IMR-90 (cell line): Measurements from ENCODE around the gene TEAD1. TPM values are rescaled to one million over a fixed set of nuclear protein-coding genes. Genes with fewer than 3 reads are reported as not detected.
A peak's percentile ranks its signal among the peaks of the same experiment; 100 is the strongest.

Experiments used
- ATAC-seq: fragments of 200-7000 bp; cut with Tn5 transposase; 2 replicates; pipeline ENCODE4 v1.9.1; 2020; ENCODE audit warnings: low read depth, mild to moderate bottlenecking, moderate library complexity
- BruUV-seq: library from RNA; stranded (reverse); fragments of 400-500 nt; replicated peaks from 2 replicates; lab custom pipeline; 2021; lab: Mats Ljungman, UMichigan
- CTCF ChIA-PET: fragments of 300-600 bp; formaldehyde crosslinking; extraction: SDS; loops from one replicate; lab custom pipeline; 2021; ENCODE audit warnings: antibody characterized with exemption; lab: Yijun Ruan, JAX
- POLR2A ChIA-PET: fragments of 300-600 bp; sonication (Branson Sonifier 250); formaldehyde crosslinking; loops from one replicate; lab custom pipeline; 2022; ENCODE audit warnings: antibody characterized with exemption; ENCODE audit not compliant: unreplicated experiment; lab: Charles Lee
- DNase-seq: peaks from one replicate; pipeline ENCODE4 v3.0.0; 2013
- H2AFZ ChIP-seq: replicated peaks from 2 replicates; pipeline ENCODE3; 2013; ENCODE audit warnings: low read length, mild to moderate bottlenecking; ENCODE audit not compliant: poor library complexity
- H2AK5ac ChIP-seq: 2 replicates; pipeline ENCODE4 v1.6.1; 2013; ENCODE audit warnings: low read depth, low read length, inconsistent platforms
- H2AK9ac ChIP-seq: replicated peaks from 2 replicates; pipeline ENCODE3; 2013; ENCODE audit warnings: mild to moderate bottlenecking, low read depth, low read length, moderate library complexity; ENCODE audit not compliant: poor library complexity
- H2BK120ac ChIP-seq: 2 replicates; pipeline ENCODE4 v1.6.1; 2013; ENCODE audit warnings: low read depth, low read length, inconsistent platforms
- H2BK15ac ChIP-seq: 3 replicates; pipeline ENCODE4 v1.6.1; 2013; ENCODE audit warnings: low read depth, low read length, inconsistent platforms
- H2BK20ac ChIP-seq: 2 replicates; pipeline ENCODE4 v1.6.1; 2013; ENCODE audit warnings: low read depth, mild to moderate bottlenecking, inconsistent platforms, low read length, moderate library complexity
- H2BK5ac ChIP-seq: 2 replicates; pipeline ENCODE4 v1.6.1; 2013; ENCODE audit warnings: mild to moderate bottlenecking, low read depth, low read length, inconsistent platforms; ENCODE audit not compliant: poor library complexity, severe bottlenecking
- H3K14ac ChIP-seq: replicated peaks from 2 replicates; pipeline ENCODE4 v1.6.1; 2013; ENCODE audit warnings: low read depth, low read length, inconsistent platforms
- H3K18ac ChIP-seq: 2 replicates; pipeline ENCODE4 v1.6.1; 2013; ENCODE audit warnings: low read depth, low read length, control low read depth
- H3K23ac ChIP-seq: 2 replicates; pipeline ENCODE4 v1.6.1; 2013; ENCODE audit warnings: low read depth, low read length, inconsistent platforms
- H3K27ac ChIP-seq: 2 replicates; pipeline ENCODE4 v1.5.1; 2013; ENCODE audit warnings: mild to moderate bottlenecking, control low read depth, low read length; ENCODE audit not compliant: insufficient read depth
- H3K27me3 ChIP-seq: 2 replicates; pipeline ENCODE4 v1.6.1; 2013; ENCODE audit warnings: low read length; ENCODE audit not compliant: control insufficient read depth, insufficient read depth
- H3K36me3 ChIP-seq: 2 replicates; pipeline ENCODE4 v1.6.1; 2013; ENCODE audit warnings: low read length, mixed read lengths; ENCODE audit not compliant: control insufficient read depth, insufficient read depth
- H3K4ac ChIP-seq: 2 replicates; pipeline ENCODE4 v1.6.1; 2013; ENCODE audit warnings: low read depth, low read length, inconsistent platforms
- H3K4me1 ChIP-seq: 2 replicates; pipeline ENCODE4 v1.6.1; 2013; ENCODE audit warnings: low read length, mixed read lengths; ENCODE audit not compliant: control insufficient read depth, insufficient read depth
- H3K4me2 ChIP-seq: 2 replicates; pipeline ENCODE4 v1.6.1; 2013; ENCODE audit warnings: low read depth, mild to moderate bottlenecking, control low read depth, low read length, moderate library complexity
- H3K4me3 ChIP-seq: 2 replicates; pipeline ENCODE4 v1.5.1; 2013; ENCODE audit warnings: low read depth, mild to moderate bottlenecking, control low read depth, low read length, moderate library complexity; ENCODE audit not compliant: insufficient read depth
- H3K56ac ChIP-seq: 2 replicates; pipeline ENCODE4 v1.6.1; 2013; ENCODE audit warnings: low read length, inconsistent platforms; ENCODE audit not compliant: insufficient read depth; ENCODE audit errors: extremely low read depth
- H3K79me1 ChIP-seq, 2 experiments: 2 replicates each; pipeline ENCODE4 v1.6.1; 2013; ENCODE audit warnings: low read length in 2 of 2, inconsistent platforms in 1 of 2, low read depth in 1 of 2
- H3K9ac ChIP-seq: 2 replicates; pipeline ENCODE4 v1.6.1; 2013; ENCODE audit warnings: low read depth, low read length, control low read depth
- H3K9me1 ChIP-seq: 2 replicates; pipeline ENCODE4 v1.6.1; 2013; ENCODE audit warnings: low read length, inconsistent platforms; ENCODE audit not compliant: insufficient read depth
- H3K9me3 ChIP-seq: 2 replicates; pipeline ENCODE4 v1.6.1; 2013; ENCODE audit warnings: low read length; ENCODE audit not compliant: control insufficient read depth, insufficient read depth
- H4K20me1 ChIP-seq: 2 replicates; pipeline ENCODE4 v1.6.1; 2013; ENCODE audit warnings: low read length, inconsistent platforms; ENCODE audit not compliant: insufficient read depth
- H4K5ac ChIP-seq: 2 replicates; pipeline ENCODE4 v1.6.1; 2013; ENCODE audit warnings: mild to moderate bottlenecking, low read depth, low read length, control low read depth
- H4K8ac ChIP-seq, 2 experiments: 2 replicates each; pipeline ENCODE4 v1.6.1; 2013; ENCODE audit warnings: low read depth in 2 of 2, low read length in 2 of 2, control low read depth in 1 of 2, inconsistent platforms in 1 of 2
- H4K91ac ChIP-seq: 2 replicates; pipeline ENCODE4 v1.6.1; 2013; ENCODE audit warnings: low read depth, low read length, inconsistent platforms; ENCODE audit not compliant: insufficient read depth
- BHLHE40 ChIP-seq: fragments of 150-350 bp; IDR thresholded peaks from 2 replicates; pipeline ENCODE4 v1.6.1; 2016; ENCODE audit warnings: mild to moderate bottlenecking, low read depth, low read length
- CEBPB ChIP-seq: IDR thresholded peaks from 2 replicates; pipeline ENCODE4 v1.6.1; 2012; ENCODE audit warnings: low read depth, low read length, improper control_type of control experiment
- CHD1 ChIP-seq: IDR thresholded peaks from 2 replicates; pipeline ENCODE4 v1.6.1; 2012; ENCODE audit warnings: low read depth, low read length, improper control_type of control experiment
- FOS ChIP-seq: fragments of 150-350 bp; IDR thresholded peaks from 2 replicates; pipeline ENCODE4 v1.6.1; 2016; ENCODE audit warnings: low read depth, low read length
- MAFK ChIP-seq: IDR thresholded peaks from 2 replicates; pipeline ENCODE4 v1.6.1; 2012; ENCODE audit warnings: low read depth, low read length, improper control_type of control experiment
- MAZ ChIP-seq: IDR thresholded peaks from 2 replicates; pipeline ENCODE4 v1.6.1; 2012; ENCODE audit warnings: low read depth, mild to moderate bottlenecking, low read length, improper control_type of control experiment, moderate library complexity, borderline replicate concordance
- MXI1 ChIP-seq: IDR thresholded peaks from 2 replicates; pipeline ENCODE4 v1.6.1; 2012; ENCODE audit warnings: low read depth, mild to moderate bottlenecking, low read length, moderate library complexity, borderline replicate concordance
- NFE2L2 ChIP-seq: fragments of 150-350 bp; IDR thresholded peaks from 2 replicates; pipeline ENCODE4 v1.6.1; 2016; ENCODE audit warnings: low read depth, mild to moderate bottlenecking, low read length
- POLR2A ChIP-seq: IDR thresholded peaks from 2 replicates; pipeline ENCODE4 v1.6.1; 2012; ENCODE audit warnings: mild to moderate bottlenecking, low read depth, low read length
- RAD21 ChIP-seq: IDR thresholded peaks from 2 replicates; pipeline ENCODE4 v1.6.1; 2012; ENCODE audit warnings: low read length, improper control_type of control experiment
- RCOR1 ChIP-seq: IDR thresholded peaks from 2 replicates; pipeline ENCODE4 v1.6.1; 2012; ENCODE audit warnings: mild to moderate bottlenecking, low read length, improper control_type of control experiment; ENCODE audit not compliant: insufficient replicate concordance
- RFX5 ChIP-seq: IDR thresholded peaks from 2 replicates; pipeline ENCODE4 v1.8.0; 2012; ENCODE audit warnings: low read depth, mild to moderate bottlenecking, low read length, moderate library complexity
- SMC3 ChIP-seq: fragments of 150-350 bp; IDR thresholded peaks from 2 replicates; pipeline ENCODE4 v1.6.1; 2016; ENCODE audit warnings: low read depth, mild to moderate bottlenecking, antibody characterized with exemption, low read length, moderate library complexity
- WGBS, 2 experiments: methylation state at CpG; one replicate each; pipeline versions ENCODE4 v1.1.5 to v1.1.7; 2013; ENCODE audit warnings: missing lambda C conversion rate in 2 of 2; ENCODE audit not compliant: insufficient read length in 1 of 2; ENCODE audit errors: extremely low coverage in 2 of 2; 5-methylcytosine and 5-hydroxymethylcytosine counted together
- dilution Hi-C: fragments of 300-500 bp; cut with HindIII; formaldehyde crosslinking; loops from one replicate; pipeline ENCODE4 v1.14.3; 2018; ENCODE audit warnings: low sequenced_read_pairs; ENCODE audit not compliant: unreplicated experiment
- in situ Hi-C: fragments of 300-500 bp; cut with MboI; formaldehyde crosslinking; loops from 3 replicates; pipeline ENCODE4 v1.14.3; 2019; ENCODE audit warnings: low sequenced_read_pairs, inconsistent platforms, mixed read lengths
- intact Hi-C: fragments of 100-400 bp; cut with micrococcal nuclease; formaldehyde crosslinking; loops from 2 replicates; pipeline ENCODE4 v1.10.0; 2022
- polyA plus RNA-seq, 3 experiments: library from polyadenylated mRNA; depleted of rRNA; stranded (reverse); fragments of >200 nt; gene quantifications; 2 replicates each; pipeline ENCODE4 v1.2.3, GENCODE V29; 2012; ENCODE audit warnings: low replicate concordance in 1 of 3
- total RNA-seq: library from RNA; depleted of rRNA; stranded (reverse); fragments of >200 nt; gene quantifications from 2 replicates; pipeline ENCODE4 v1.2.3, GENCODE V29; 2012
- TF ChIP-seq, protein P1 (sequence below): conservative IDR thresholded peaks from 2 replicates; pipeline ENCODE4 v1.5.1; 2012; ENCODE audit warnings: mild to moderate bottlenecking, low read depth, low read length, improper control_type of control experiment
- TF ChIP-seq, protein P2 (sequence below): fragments of 150-350 bp; IDR thresholded peaks from 2 replicates; pipeline ENCODE4 v1.6.1; 2017; ENCODE audit warnings: mild to moderate bottlenecking, antibody characterized with exemption, low read length, low read depth
- TF ChIP-seq, protein P3 (sequence below): fragments of 150-350 bp; IDR thresholded peaks from 2 replicates; pipeline ENCODE4 v1.6.1; 2016; ENCODE audit warnings: low read depth, mild to moderate bottlenecking, low read length, moderate library complexity, borderline replicate concordance

The TEAD1 gene
- total and polyA plus RNA-seq, 2 of the 4 experiments (the other 2 are of a cell fraction): 51.8 to 69.2 TPM

DNA sequence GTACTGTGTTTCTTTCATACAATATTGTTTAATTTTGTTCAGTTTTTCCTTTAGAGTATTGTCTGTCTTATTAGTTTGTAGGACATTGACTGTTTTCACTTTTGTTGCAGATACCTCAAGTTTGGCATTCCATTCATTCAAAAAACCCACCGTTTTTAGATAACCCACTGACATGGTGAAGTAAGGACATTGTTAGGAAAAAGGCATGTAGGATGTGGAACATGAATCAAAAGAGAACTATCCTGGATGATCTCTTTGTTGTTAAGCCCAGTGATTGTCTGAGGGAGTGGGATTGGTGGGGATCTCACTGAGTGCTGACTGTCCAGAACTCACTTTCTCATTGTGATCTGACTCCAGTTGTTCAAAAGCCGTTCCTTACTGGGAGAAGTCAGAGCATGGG, 119.3 kb downstream of the TEAD1 start:
- peaks cover 76% of the 10 kb centered on the region for H4K20me1 ChIP-seq

More for the DNA sequence above, 119.3 kb downstream of the TEAD1 start:
- peaks cover 37% of the 10 kb centered on the region for H3K9me1 ChIP-seq
- no peak overlapping the region for H2AK9ac ChIP-seq
- no peak overlapping the region for H4K5ac ChIP-seq
- H2AFZ ChIP-seq: no peak overlapping the region
- in situ Hi-C loops: no loop called here
- peak overlapping the region; percentile 70 for H3K23ac ChIP-seq
- no peak overlapping the region for H3K27ac ChIP-seq
- H3K4me3 ChIP-seq: no peak overlapping the region
- no peak overlapping the region for H3K14ac ChIP-seq
- H3K9ac ChIP-seq: no peak overlapping the region
- POLR2A ChIA-PET: no interaction called here
- no peak overlapping the region for H3K56ac ChIP-seq
- peaks cover 14% of the 10 kb centered on the region for H3K4me1 ChIP-seq
- H3K36me3 ChIP-seq: peaks cover 22% of the 10 kb centered on the region
- intact Hi-C loops: no loop called here
- no peak overlapping the region; the same call in 1 of the 2 replicates for H3K4me2 ChIP-seq
- H2BK120ac ChIP-seq: no peak overlapping the region
- DNase-seq (no peak), ATAC-seq (no peak)
- no peak overlapping the region for H2BK20ac ChIP-seq
- CTCF ChIA-PET: interaction anchor here (0.7 kb wide), 1 partner anchor 503 kb away, joined by 3 read pairs; no protein-coding TSS in a partner anchor
- TF ChIP-seq BHLHE40 (no peak), FOS (no peak), SMC3 (no peak), MXI1 (no peak), POLR2A (no peak), CEBPB (no peak), MAZ (no peak), RAD21 (no peak), NFE2L2 (no peak), CHD1 (no peak), RFX5 (no peak), MAFK (no peak), RCOR1 (no peak)
- TF ChIP-seq, protein P1, sequence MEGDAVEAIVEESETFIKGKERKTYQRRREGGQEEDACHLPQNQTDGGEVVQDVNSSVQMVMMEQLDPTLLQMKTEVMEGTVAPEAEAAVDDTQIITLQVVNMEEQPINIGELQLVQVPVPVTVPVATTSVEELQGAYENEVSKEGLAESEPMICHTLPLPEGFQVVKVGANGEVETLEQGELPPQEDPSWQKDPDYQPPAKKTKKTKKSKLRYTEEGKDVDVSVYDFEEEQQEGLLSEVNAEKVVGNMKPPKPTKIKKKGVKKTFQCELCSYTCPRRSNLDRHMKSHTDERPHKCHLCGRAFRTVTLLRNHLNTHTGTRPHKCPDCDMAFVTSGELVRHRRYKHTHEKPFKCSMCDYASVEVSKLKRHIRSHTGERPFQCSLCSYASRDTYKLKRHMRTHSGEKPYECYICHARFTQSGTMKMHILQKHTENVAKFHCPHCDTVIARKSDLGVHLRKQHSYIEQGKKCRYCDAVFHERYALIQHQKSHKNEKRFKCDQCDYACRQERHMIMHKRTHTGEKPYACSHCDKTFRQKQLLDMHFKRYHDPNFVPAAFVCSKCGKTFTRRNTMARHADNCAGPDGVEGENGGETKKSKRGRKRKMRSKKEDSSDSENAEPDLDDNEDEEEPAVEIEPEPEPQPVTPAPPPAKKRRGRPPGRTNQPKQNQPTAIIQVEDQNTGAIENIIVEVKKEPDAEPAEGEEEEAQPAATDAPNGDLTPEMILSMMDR: no peak
- TF ChIP-seq, protein P2, sequence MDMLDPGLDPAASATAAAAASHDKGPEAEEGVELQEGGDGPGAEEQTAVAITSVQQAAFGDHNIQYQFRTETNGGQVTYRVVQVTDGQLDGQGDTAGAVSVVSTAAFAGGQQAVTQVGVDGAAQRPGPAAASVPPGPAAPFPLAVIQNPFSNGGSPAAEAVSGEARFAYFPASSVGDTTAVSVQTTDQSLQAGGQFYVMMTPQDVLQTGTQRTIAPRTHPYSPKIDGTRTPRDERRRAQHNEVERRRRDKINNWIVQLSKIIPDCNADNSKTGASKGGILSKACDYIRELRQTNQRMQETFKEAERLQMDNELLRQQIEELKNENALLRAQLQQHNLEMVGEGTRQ: no peak
- TF ChIP-seq, protein P3, sequence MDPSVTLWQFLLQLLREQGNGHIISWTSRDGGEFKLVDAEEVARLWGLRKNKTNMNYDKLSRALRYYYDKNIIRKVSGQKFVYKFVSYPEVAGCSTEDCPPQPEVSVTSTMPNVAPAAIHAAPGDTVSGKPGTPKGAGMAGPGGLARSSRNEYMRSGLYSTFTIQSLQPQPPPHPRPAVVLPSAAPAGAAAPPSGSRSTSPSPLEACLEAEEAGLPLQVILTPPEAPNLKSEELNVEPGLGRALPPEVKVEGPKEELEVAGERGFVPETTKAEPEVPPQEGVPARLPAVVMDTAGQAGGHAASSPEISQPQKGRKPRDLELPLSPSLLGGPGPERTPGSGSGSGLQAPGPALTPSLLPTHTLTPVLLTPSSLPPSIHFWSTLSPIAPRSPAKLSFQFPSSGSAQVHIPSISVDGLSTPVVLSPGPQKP: no peak
- no CpG with 5 or more reads among the region's 2 CpGs for WGBS, 2 experiments
- no peak overlapping the region for H4K91ac ChIP-seq
- no peak overlapping the region for H3K4ac ChIP-seq
- H3K9me3 ChIP-seq: no peaks in the 10 kb centered on the region
- H2BK15ac ChIP-seq: no peak overlapping the region
- no TSS peak for BruUV-seq
- peak overlapping the region; percentile 51 for H2BK5ac ChIP-seq
- H3K79me1 ChIP-seq: peaks cover 47 to 88% of the 10 kb centered on the region in 2 experiments
- dilution Hi-C loops: no loop called here
- H4K8ac ChIP-seq: peak overlapping the region in 1 of 2 experiments; percentile 70; a peak in 1 of 4 replicates
- no peaks in the 10 kb centered on the region for H3K27me3 ChIP-seq
- H2AK5ac ChIP-seq: peak overlapping the region; percentile 24; the same call in 1 of the 2 replicates
- no peak overlapping the region for H3K18ac ChIP-seq
